Breast epithelium (tissue), 4 donors: Measurements from ENCODE around the gene SHISA6. TPM values are rescaled to one million over a fixed set of nuclear protein-coding genes. Genes with fewer than 3 reads are reported as not detected.

Source experiments
- DNase-seq, 2 donors: peaks; one replicate each; pipeline ENCODE4 v3.0.0-alpha.2; 2019; ENCODE audit warnings: low spot score in 2 of 2
- H3K27ac ChIP-seq, 2 donors: fragments of 200-600 bp; sonication (generic) in 1 of 2; one replicate each; pipeline ENCODE4 v1.5.1; 2016 to 2019; ENCODE audit warnings: mild to moderate bottlenecking in 1 of 2
- H3K27me3 ChIP-seq, 2 donors: fragments of 200-600 bp; sonication (generic) in 1 of 2; one replicate each; pipeline versions ENCODE4 v1.5.1 to v1.6.0; 2017 to 2019; ENCODE audit warnings: control low read depth in 1 of 2, mild to moderate bottlenecking in 1 of 2
- H3K36me3 ChIP-seq: fragments of 200-600 bp; one replicate; pipeline ENCODE4 v1.5.1; 2019
- H3K4me1 ChIP-seq, 2 donors: fragments of 200-600 bp; sonication (generic); one replicate each; pipeline ENCODE4 v1.5.1; 2016 to 2019; ENCODE audit warnings: control low read depth in 1 of 2
- H3K4me3 ChIP-seq, 3 donors: fragments of 200-600 bp; sonication (generic); 1 replicate in 2 of 3; 2 replicates in 1 of 3; pipeline ENCODE4 v1.5.1; 2016 to 2019; ENCODE audit warnings: mild to moderate bottlenecking in 3 of 3, moderate library complexity in 2 of 3
- H3K9me3 ChIP-seq, 2 donors: fragments of 200-600 bp; sonication (generic) in 1 of 2; one replicate each; pipeline ENCODE4 v1.5.1; 2016 to 2019; ENCODE audit warnings: control low read depth in 1 of 2
- CTCF ChIP-seq, 3 donors: fragments of 450-650 bp; IDR thresholded peaks; one replicate each; pipeline ENCODE4 v1.5.1; 2016 to 2017; ENCODE audit warnings: antibody characterized with exemption in 3 of 3, mild to moderate bottlenecking in 3 of 3, moderate library complexity in 3 of 3
- POLR2A ChIP-seq: fragments of 450-650 bp; IDR thresholded peaks from one replicate; pipeline ENCODE4 v1.6.1; 2016; ENCODE audit warnings: antibody characterized with exemption, mild to moderate bottlenecking, moderate library complexity
- POLR2AphosphoS5 ChIP-seq, 3 donors: sonication (generic); formaldehyde crosslinking; IDR thresholded peaks; one replicate each; pipeline ENCODE4 v1.6.1; 2017; ENCODE audit warnings: antibody characterized with exemption in 3 of 3
- intact Hi-C: fragments of 100-400 bp; cut with DNase I; formaldehyde crosslinking; loops from one replicate; pipeline ENCODE4 v1.15.1; 2023; ENCODE audit warnings: low total_unique reads
- total RNA-seq, 3 donors: library from RNA; depleted of rRNA; stranded (reverse); fragments of >200 nt; gene quantifications; one replicate each; pipeline ENCODE4 v1.1.0, GENCODE V29; 2016

Gene SHISA6
- total RNA-seq, 3 donors from 2014 or later = 0.44 to 5.3 (median 3.3) TPM

GRCh38 chr17:11244776-11245175 lies 3.8 kb downstream of the SHISA6 start:
- Histone ChIP-seq H3K27me3 (peaks cover 4 to 50% of the 10 kb centered on the region in 2 donors), H3K9me3 (no peaks in the 10 kb centered on the region), H3K4me1 (no peaks in the 10 kb centered on the region), H3K27ac (no peak overlapping the region), H3K36me3 (no peaks in the 10 kb centered on the region), H3K4me3 (no peak overlapping the region)
- TF ChIP-seq POLR2AphosphoS5 (IDR thresholded peaks at IDR 0.05) (no peak), POLR2A (no peak), CTCF (IDR thresholded peaks at IDR 0.05) (no peak)
- intact Hi-C loops = no loop called here
- DNase-seq = no peak

DNA sequence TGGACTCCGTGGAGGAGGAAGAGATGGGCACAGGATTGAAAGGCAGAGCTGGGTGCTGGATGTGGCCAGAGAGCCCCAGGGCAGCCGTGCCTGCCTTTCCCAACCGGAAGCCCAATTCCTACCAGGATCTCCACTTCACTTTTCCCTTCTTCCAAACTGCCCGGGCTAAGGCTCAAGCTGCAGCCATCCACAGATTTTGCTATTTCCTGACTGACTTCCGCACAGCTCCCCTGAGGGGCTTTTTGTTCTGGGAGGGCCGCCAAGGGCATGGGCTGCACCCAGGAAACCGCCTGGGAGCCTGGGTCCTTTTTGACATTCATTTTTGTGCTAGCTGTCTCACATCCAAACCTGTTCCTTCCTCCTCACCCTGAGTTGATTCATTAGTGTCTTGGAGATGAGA lies 4.2 kb downstream of the SHISA6 start:
- no peaks in the 10 kb centered on the region for H3K36me3 ChIP-seq
- intact Hi-C loops = no loop called here
- H3K9me3 ChIP-seq = no peaks in the 10 kb centered on the region
- no peak for DNase-seq
- no peak overlapping the region for H3K4me3 ChIP-seq
- peaks cover 4 to 46% of the 10 kb centered on the region in 2 donors for H3K27me3 ChIP-seq
- no peaks in the 10 kb centered on the region for H3K4me1 ChIP-seq
- TF ChIP-seq POLR2AphosphoS5 (IDR thresholded peaks at IDR 0.05) (no peak), POLR2A (no peak), CTCF (IDR thresholded peaks at IDR 0.05) (no peak)
- H3K27ac ChIP-seq = no peak overlapping the region

GRCh38 chr17:11245791-11246190 lies 4.8 kb downstream of the SHISA6 start:
- Histone ChIP-seq H3K9me3 (no peaks in the 10 kb centered on the region), H3K27me3 (peaks cover 4 to 43% of the 10 kb centered on the region in 2 donors)
- intact Hi-C loops = no loop called here

GRCh38 chr17:11250161-11250560 lies 9.1 kb downstream of the SHISA6 start:
- TF ChIP-seq CTCF (IDR thresholded peaks at IDR 0.05) (no peak), POLR2AphosphoS5 (IDR thresholded peaks at IDR 0.05) (no peak), POLR2A (no peak)
- H3K9me3 ChIP-seq = no peaks in the 10 kb centered on the region
- no peak overlapping the region for H3K4me3 ChIP-seq
- no peaks in the 10 kb centered on the region for H3K36me3 ChIP-seq
- H3K4me1 ChIP-seq = no peaks in the 10 kb centered on the region
- H3K27me3 ChIP-seq = peaks cover 0 to 7% of the 10 kb centered on the region in 2 donors
- no peak for DNase-seq
- H3K27ac ChIP-seq = no peak overlapping the region
- intact Hi-C loops = no loop called here

More at GRCh38 chr17:11245791-11246190, 4.8 kb downstream of the SHISA6 start:
- Histone ChIP-seq H3K4me1 (no peaks in the 10 kb centered on the region), H3K27ac (no peak overlapping the region), H3K36me3 (no peaks in the 10 kb centered on the region), H3K4me3 (no peak overlapping the region)
- TF ChIP-seq POLR2A (no peak), CTCF (IDR thresholded peaks at IDR 0.05) (no peak), POLR2AphosphoS5 (IDR thresholded peaks at IDR 0.05) (no peak)
- DNase-seq = no peak

- no peak overlapping the region for H3K4me3 ChIP-seq
- DNase-seq = no peak
- H3K4me1 ChIP-seq = no peaks in the 10 kb centered on the region
- H3K27ac ChIP-seq = no peak overlapping the region
- TF ChIP-seq POLR2A (no peak), CTCF (IDR thresholded peaks at IDR 0.05) (no peak), POLR2AphosphoS5 (IDR thresholded peaks at IDR 0.05) (no peak)
- peaks cover 0 to 4% of the 10 kb centered on the region in 2 donors for H3K27me3 ChIP-seq
- H3K9me3 ChIP-seq = no peaks in the 10 kb centered on the region
- H3K36me3 ChIP-seq = no peaks in the 10 kb centered on the region
- intact Hi-C loops = no loop called here
Observed at GRCh38 chr17:11251561-11252107, 10.6 kb downstream of the SHISA6 start.
